PFSK-1 (cell line): Measurements from ENCODE around the gene RTL9.

Experiments
- POLR2AphosphoS5 ChIP-seq: IDR thresholded peaks from 2 replicates; pipeline ENCODE4 v1.6.1; 2012; ENCODE audit warnings: low read depth, mild to moderate bottlenecking, control low read depth, low read length, moderate library complexity
- REST ChIP-seq, 2 experiments: IDR thresholded peaks; 2 replicates each; pipeline versions ENCODE4 v1.6.1 to v1.8.0; 2011 to 2012; ENCODE audit warnings: low read depth in 2 of 2, low read length in 2 of 2, control low read depth in 1 of 2, inconsistent platforms in 1 of 2, mild to moderate bottlenecking in 1 of 2, moderate library complexity in 1 of 2; ENCODE audit not compliant: insufficient read depth in 1 of 2
- TAF1 ChIP-seq: IDR thresholded peaks from 2 replicates; pipeline ENCODE4 v1.6.1; 2012; ENCODE audit warnings: low read length, control low read depth, borderline replicate concordance; ENCODE audit not compliant: insufficient read depth

- TF ChIP-seq TAF1 (no peak), REST (IDR thresholded peaks at IDR 0.05; ENCODE audit: insufficient read depth in 1 of 2, low read depth in 2 of 2, low read length in 2 of 2) (no peak), POLR2AphosphoS5 (no peak)
Measured at GRCh38 chrX:110322603-110323002, 36.0 kb upstream of the RTL9 start.
